A549 (cell line): ENCODE results near the gene PLEKHA7. TPM values are rescaled to one million over a fixed set of nuclear protein-coding genes. Genes with fewer than 3 reads are reported as not detected.

Source experiments
- ATAC-seq, 2 experiments: fragments of 200-7000 bp in 1 of 2; fragments of >200 bp in 1 of 2; cut with Nextera tagmentation in 1 of 2; cut with Tn5 transposase in 1 of 2; 3 replicates each; pipeline versions ENCODE4 v1.8.0 to v1.9.1; 2018 to 2020; ENCODE audit warnings: mild to moderate bottlenecking in 1 of 2, moderate library complexity in 1 of 2
- CTCF ChIA-PET: fragments of 300-600 bp; sonication (Branson Sonifier 250); formaldehyde crosslinking; extraction: SDS; loops from one replicate; lab custom pipeline; 2021; ENCODE audit warnings: antibody characterized with exemption, inconsistent platforms; lab: Yijun Ruan, JAX
- POLR2A ChIA-PET: fragments of 350-600 bp; formaldehyde crosslinking; extraction: SDS; loops from one replicate; lab custom pipeline; 2021; ENCODE audit warnings: antibody characterized with exemption, inconsistent platforms; lab: Yijun Ruan, JAX
- DNase-seq, 2 experiments: peaks; one replicate each; pipeline versions ENCODE4 v3.0.0 to v3.0.0-alpha.2; 2011 to 2016; ENCODE audit warnings: low read depth in 1 of 2, low spot score in 1 of 2
- FAIRE-seq: peaks from 2 replicates; lab custom pipeline; 2011; peaks lifted over from hg19 to GRCh38; lab: Jason Lieb, UNC
- H3K27ac ChIP-seq, 2 experiments: fragments of >200 bp; sonication (Bioruptor Twin); formaldehyde crosslinking; 3 replicates each; pipeline ENCODE4 v1.5.1; 2016 to 2017
- H3K4me1 ChIP-seq: fragments of >200 bp; sonication (Bioruptor Twin); formaldehyde crosslinking; 3 replicates; pipeline ENCODE4 v1.6.1; 2016
- H3K4me2 ChIP-seq: fragments of >200 bp; sonication (Bioruptor Twin); formaldehyde crosslinking; 3 replicates; pipeline ENCODE4 v1.6.1; 2016
- H3K4me3 ChIP-seq: fragments of >200 bp; sonication (Bioruptor Twin); formaldehyde crosslinking; 3 replicates; pipeline ENCODE4 v1.5.1; 2016
- H3K9me3 ChIP-seq: fragments of >200 bp; sonication (Bioruptor Twin); formaldehyde crosslinking; 3 replicates; pipeline ENCODE4 v1.6.1; 2016
- CBX8 ChIP-seq: fragments of 200-600 bp; sonication (generic); IDR thresholded peaks from 2 replicates; pipeline ENCODE4 v1.6.1; 2016
- EHMT2 ChIP-seq: fragments of 200-600 bp; sonication (generic); IDR thresholded peaks from 2 replicates; pipeline ENCODE4 v1.6.1; 2016; ENCODE audit warnings: antibody characterized with exemption, low read depth, mild to moderate bottlenecking, moderate library complexity
- HDAC2 ChIP-seq: fragments of 200-600 bp; sonication (generic); IDR thresholded peaks from 2 replicates; pipeline ENCODE4 v1.6.1; 2016
- HEYL ChIP-seq: fragments of 250-450 bp; sonication (Bioruptor Pico); IDR thresholded peaks from 2 replicates; pipeline ENCODE4 v1.8.0; 2021; ENCODE audit warnings: mild to moderate bottlenecking, moderate library complexity
- HOXA7 ChIP-seq: fragments of 250-450 bp; sonication (Bioruptor Pico); IDR thresholded peaks from 2 replicates; pipeline ENCODE4 v1.5.0; 2020; ENCODE audit warnings: mild to moderate bottlenecking, moderate library complexity
- HOXB13 ChIP-seq: fragments of 250-450 bp; sonication (Bioruptor Pico); IDR thresholded peaks from 2 replicates; pipeline ENCODE4 v1.5.0; 2020; ENCODE audit warnings: low read depth, mild to moderate bottlenecking, moderate library complexity
- KDM1A ChIP-seq: fragments of 200-600 bp; sonication (generic); IDR thresholded peaks from 2 replicates; pipeline ENCODE4 v1.6.1; 2016; ENCODE audit warnings: low read depth, mild to moderate bottlenecking
- NFE2L2 ChIP-seq: fragments of 150-350 bp; conservative IDR thresholded peaks from 2 replicates; pipeline ENCODE4 v1.6.1; 2014; ENCODE audit warnings: low read length
- NR3C1 ChIP-seq: fragments of >200 bp; sonication (Bioruptor Twin); formaldehyde crosslinking; IDR thresholded peaks from 3 replicates; pipeline ENCODE4 v1.6.1; 2017
- PHF8 ChIP-seq: fragments of 200-600 bp; sonication (generic); IDR thresholded peaks from 2 replicates; pipeline ENCODE4 v1.6.1; 2016; ENCODE audit warnings: low read depth, mild to moderate bottlenecking, antibody characterized with exemption, moderate library complexity, borderline replicate concordance
- RAD21 ChIP-seq, 2 experiments: fragments of >200 bp in 1 of 2; sonication (Bioruptor Twin) in 1 of 2; formaldehyde crosslinking in 1 of 2; IDR thresholded peaks in 1 of 2; conservative IDR thresholded peaks in 1 of 2; 2 replicates in 1 of 2; 3 replicates in 1 of 2; pipeline ENCODE4 v1.6.1; 2012 to 2018; ENCODE audit warnings: inconsistent platforms in 1 of 2
- REST ChIP-seq: fragments of 200-600 bp; sonication (generic); IDR thresholded peaks from 2 replicates; pipeline ENCODE4 v1.6.1; 2016; ENCODE audit warnings: antibody characterized with exemption, mild to moderate bottlenecking, moderate library complexity
- SMC3 ChIP-seq: fragments of >200 bp; sonication (Bioruptor Twin); formaldehyde crosslinking; IDR thresholded peaks from 3 replicates; pipeline ENCODE4 v1.6.1; 2018; ENCODE audit warnings: inconsistent platforms
- TFCP2L1 ChIP-seq: fragments of 250-450 bp; sonication (Bioruptor Pico); IDR thresholded peaks from 2 replicates; pipeline ENCODE4 v1.5.0; 2021; ENCODE audit warnings: mild to moderate bottlenecking
- TP53 ChIP-seq: fragments of 250-450 bp; sonication (Bioruptor Pico); IDR thresholded peaks from 2 replicates; pipeline ENCODE4 v1.5.0; 2021; ENCODE audit warnings: mild to moderate bottlenecking, moderate library complexity
- ZC3H11A ChIP-seq: fragments of 450-650 bp; IDR thresholded peaks from 2 replicates; pipeline ENCODE4 v1.6.1; 2014; ENCODE audit warnings: antibody characterized with exemption, mild to moderate bottlenecking
- whole genome bisulfite sequencing: methylation state at CpG from one replicate; pipeline ENCODE4 v1.1.6; 2017; ENCODE audit errors: missing lambda C conversion rate; 5-methylcytosine and 5-hydroxymethylcytosine counted together
- polyA plus RNA-seq, 4 experiments: library from polyadenylated mRNA; depleted of rRNA in 3 of 4; stranded (reverse); fragments of >200 nt; fragmentation: RNase III in 1 of 4; extraction: RNeasy Plus Mini Kit Qiagen cat#74134 plus additional on column Dnase treatment in 1 of 4; gene quantifications; 2 replicates in 3 of 4; 3 replicates in 1 of 4; pipeline ENCODE4 v1.2.3, GENCODE V29; 2011 to 2017
- TF ChIP-seq, protein P1 (sequence below): fragments of >200 bp; sonication (Bioruptor Twin); formaldehyde crosslinking; IDR thresholded peaks from 3 replicates; pipeline ENCODE4 v1.6.1; 2016
- TF ChIP-seq, protein P2 (sequence below): fragments of 250-450 bp; sonication (Bioruptor Pico); IDR thresholded peaks from 2 replicates; pipeline ENCODE4 v1.5.0; 2021; ENCODE audit warnings: mild to moderate bottlenecking, moderate library complexity, borderline replicate concordance
- TF ChIP-seq, protein P3 (sequence below): fragments of 150-350 bp; IDR thresholded peaks from 2 replicates; pipeline ENCODE4 v1.6.1; 2014; ENCODE audit warnings: low read depth, mild to moderate bottlenecking, low read length

The PLEKHA7 gene
- polyA plus RNA-seq, 2 of the 4 experiments (the other 2 are of a cell fraction): 8.7 to 13.8 TPM

DNA sequence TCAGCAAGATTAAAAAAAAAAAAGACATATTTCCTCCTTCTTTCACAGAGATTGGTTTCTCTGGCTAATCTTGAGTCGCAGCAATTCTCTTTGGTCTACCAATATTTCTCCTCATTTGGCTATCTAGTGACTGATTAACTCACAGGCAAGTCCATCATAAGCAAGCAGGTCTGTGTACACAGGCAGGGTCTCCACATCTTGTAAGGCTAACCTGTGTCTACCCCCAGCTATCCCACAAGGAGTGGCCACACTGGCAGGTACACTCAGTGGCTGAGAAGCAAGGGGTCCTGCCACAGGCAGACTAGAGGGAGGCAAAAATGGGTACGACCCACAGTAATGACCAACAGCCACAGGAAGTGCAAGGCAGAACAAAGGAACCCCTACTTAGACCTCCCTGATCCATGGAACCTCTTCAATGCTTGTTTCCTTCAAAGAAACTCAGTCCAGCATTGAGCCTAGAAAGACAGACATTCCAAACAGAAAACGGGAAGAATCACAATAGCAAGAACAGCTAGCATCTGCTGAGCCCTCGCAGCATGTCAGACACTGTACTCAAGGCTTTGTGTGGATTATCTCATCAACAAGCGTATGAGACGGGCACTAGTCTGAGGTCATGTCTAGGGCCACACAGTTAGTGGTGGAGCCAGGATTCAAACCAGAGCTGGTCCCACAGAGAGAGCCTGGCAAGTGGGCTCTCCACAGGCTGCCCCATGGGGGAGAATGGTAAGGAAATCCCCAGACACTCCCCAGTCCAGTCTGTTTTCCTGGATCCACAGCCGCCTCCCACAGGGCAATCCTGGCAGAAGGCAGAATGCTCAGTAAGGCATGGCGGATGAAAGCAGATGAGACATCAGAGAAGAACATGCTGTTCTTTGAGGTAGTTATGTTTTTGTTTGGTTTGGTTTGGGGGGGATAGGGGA, 34.3 kb downstream of the PLEKHA7 start:
- H3K9me3 ChIP-seq: no peaks in the 10 kb centered on the region
- ChIA-PET POLR2A (no interaction called here), CTCF (interaction anchor here (1.2 kb wide), 1 partner anchor 83 kb away, joined by 3 read pairs; no protein-coding TSS in a partner anchor)
- FAIRE-seq: no peak
- no peak for ATAC-seq
- TF ChIP-seq HEYL (CRISPR knock-in tag): no peak
- TF ChIP-seq HOXA7 (CRISPR knock-in tag): no peak
- TF ChIP-seq TFCP2L1 (CRISPR knock-in tag): no peak
- TF ChIP-seq HDAC2: no peak
- TF ChIP-seq, protein P1, sequence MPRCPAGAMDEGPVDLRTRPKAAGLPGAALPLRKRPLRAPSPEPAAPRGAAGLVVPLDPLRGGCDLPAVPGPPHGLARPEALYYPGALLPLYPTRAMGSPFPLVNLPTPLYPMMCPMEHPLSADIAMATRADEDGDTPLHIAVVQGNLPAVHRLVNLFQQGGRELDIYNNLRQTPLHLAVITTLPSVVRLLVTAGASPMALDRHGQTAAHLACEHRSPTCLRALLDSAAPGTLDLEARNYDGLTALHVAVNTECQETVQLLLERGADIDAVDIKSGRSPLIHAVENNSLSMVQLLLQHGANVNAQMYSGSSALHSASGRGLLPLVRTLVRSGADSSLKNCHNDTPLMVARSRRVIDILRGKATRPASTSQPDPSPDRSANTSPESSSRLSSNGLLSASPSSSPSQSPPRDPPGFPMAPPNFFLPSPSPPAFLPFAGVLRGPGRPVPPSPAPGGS: no peak
- TF ChIP-seq NR3C1: no peak
- WGBS: 90% methylated on average over 8 of the region's 8 CpGs
- H3K4me1 ChIP-seq: peaks cover 9% of the 10 kb centered on the region; the same call in 1 of the 3 replicates
- no peak overlapping the region; a peak in 1 of 6 replicates for H3K27ac ChIP-seq
- no peak for DNase-seq
- H3K4me2 ChIP-seq: no peak overlapping the region
- no peak overlapping the region for H3K4me3 ChIP-seq

DNA sequence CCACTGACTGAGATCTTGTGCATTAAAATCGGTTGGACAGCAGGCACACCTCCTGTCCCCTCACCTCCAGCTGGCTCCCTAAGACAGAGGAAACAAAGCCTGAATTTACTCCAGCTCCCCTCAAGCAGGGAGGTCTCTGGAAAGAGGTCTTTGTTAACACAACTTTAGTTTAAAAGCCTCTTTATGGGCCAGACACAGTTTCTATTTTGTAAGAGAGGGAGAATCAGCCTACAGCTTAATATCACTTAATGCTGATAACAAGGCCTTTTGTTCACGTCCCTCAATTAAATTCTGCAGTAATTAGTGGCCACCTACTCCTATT, 36.3 kb downstream of the PLEKHA7 start:
- Histone ChIP-seq H3K4me2 (no peak overlapping the region), H3K4me3 (no peak overlapping the region), H3K4me1 (peaks cover 9% of the 10 kb centered on the region; the same call in 1 of the 3 replicates), H3K27ac (no peak overlapping the region), H3K9me3 (no peaks in the 10 kb centered on the region)
- no peak for DNase-seq
- no peak for FAIRE-seq
- ChIA-PET POLR2A (no interaction called here), CTCF (no interaction called here)
- WGBS: 61% methylated on average over 2 of the region's 2 CpGs
- ATAC-seq: no peak
- TF ChIP-seq, protein P2, sequence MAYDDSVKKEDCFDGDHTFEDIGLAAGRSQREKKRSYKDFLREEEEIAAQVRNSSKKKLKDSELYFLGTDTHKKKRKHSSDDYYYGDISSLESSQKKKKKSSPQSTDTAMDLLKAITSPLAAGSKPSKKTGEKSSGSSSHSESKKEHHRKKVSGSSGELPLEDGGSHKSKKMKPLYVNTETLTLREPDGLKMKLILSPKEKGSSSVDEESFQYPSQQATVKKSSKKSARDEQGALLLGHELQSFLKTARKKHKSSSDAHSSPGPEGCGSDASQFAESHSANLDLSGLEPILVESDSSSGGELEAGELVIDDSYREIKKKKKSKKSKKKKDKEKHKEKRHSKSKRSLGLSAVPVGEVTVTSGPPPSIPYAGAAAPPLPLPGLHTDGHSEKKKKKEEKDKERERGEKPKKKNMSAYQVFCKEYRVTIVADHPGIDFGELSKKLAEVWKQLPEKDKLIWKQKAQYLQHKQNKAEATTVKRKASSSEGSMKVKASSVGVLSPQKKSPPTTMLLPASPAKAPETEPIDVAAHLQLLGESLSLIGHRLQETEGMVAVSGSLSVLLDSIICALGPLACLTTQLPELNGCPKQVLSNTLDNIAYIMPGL (CRISPR knock-in tag): no peak
- no peak for TF ChIP-seq HOXB13 (CRISPR knock-in tag)

GRCh38 chr11:16977136-16977993, 36.8 kb downstream of the PLEKHA7 start:
- Histone ChIP-seq H3K27ac (no peak overlapping the region), H3K9me3 (no peaks in the 10 kb centered on the region), H3K4me2 (no peak overlapping the region), H3K4me1 (peaks cover 9% of the 10 kb centered on the region; the same call in 1 of the 3 replicates), H3K4me3 (no peak overlapping the region)
- no peak for DNase-seq
- ChIA-PET POLR2A (no interaction called here), CTCF (interaction anchor here (1.5 kb wide), 1 partner anchor 38 kb away, joined by 3 read pairs; no protein-coding TSS in a partner anchor)
- FAIRE-seq: no peak
- no peak for TF ChIP-seq EHMT2
- 86% methylated on average over 7 of the region's 7 CpGs for WGBS
- no peak for ATAC-seq

DNA sequence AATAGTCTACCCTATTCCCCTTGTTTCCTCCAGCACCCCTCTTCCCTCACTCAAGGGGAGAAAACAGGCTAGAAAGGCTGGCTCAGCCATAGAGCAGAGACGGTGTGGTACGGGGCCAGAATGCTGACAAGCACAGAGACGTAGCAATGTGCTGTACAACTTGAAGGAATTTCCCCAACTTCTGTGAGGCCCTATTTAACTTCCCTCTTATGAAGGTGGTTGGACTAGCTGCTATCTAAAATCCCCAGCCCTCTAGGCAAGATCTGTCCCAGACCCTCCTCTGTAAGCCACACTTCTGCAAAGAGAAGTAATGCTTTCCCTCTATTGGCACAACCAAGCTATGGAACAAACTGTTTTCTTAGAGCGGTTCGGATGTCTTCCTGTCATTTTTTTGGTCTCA, 37.8 kb downstream of the PLEKHA7 start:
- WGBS: 94% methylated on average over 5 of the region's 5 CpGs
- H3K4me2 ChIP-seq: no peak overlapping the region
- H3K27ac ChIP-seq: no peak overlapping the region
- no peak overlapping the region for H3K4me3 ChIP-seq
- DNase-seq (no peak), ATAC-seq (no peak), FAIRE-seq (no peak)
- CTCF ChIA-PET: interaction anchor here (1.1 to 1.5 kb wide), 4 partner anchors 8 to 87 kb away, joined by 3 read pairs; no protein-coding TSS in a partner anchor
- 0 out of 3 replicates have a peak, but pooled peaks cover 2% of the 10 kb centered on the region for H3K4me1 ChIP-seq
- POLR2A ChIA-PET: no interaction called here
- H3K9me3 ChIP-seq: no peaks in the 10 kb centered on the region
- TF ChIP-seq NFE2L2: no peak
- TF ChIP-seq, protein P3, sequence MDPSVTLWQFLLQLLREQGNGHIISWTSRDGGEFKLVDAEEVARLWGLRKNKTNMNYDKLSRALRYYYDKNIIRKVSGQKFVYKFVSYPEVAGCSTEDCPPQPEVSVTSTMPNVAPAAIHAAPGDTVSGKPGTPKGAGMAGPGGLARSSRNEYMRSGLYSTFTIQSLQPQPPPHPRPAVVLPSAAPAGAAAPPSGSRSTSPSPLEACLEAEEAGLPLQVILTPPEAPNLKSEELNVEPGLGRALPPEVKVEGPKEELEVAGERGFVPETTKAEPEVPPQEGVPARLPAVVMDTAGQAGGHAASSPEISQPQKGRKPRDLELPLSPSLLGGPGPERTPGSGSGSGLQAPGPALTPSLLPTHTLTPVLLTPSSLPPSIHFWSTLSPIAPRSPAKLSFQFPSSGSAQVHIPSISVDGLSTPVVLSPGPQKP: no peak
- no peak for TF ChIP-seq TP53 (CRISPR knock-in tag)
- TF ChIP-seq ZC3H11A: no peak
- TF ChIP-seq SMC3: no peak
- TF ChIP-seq RAD21 (conservative IDR thresholded peaks at IDR 0.05 in 1 of 2, IDR thresholded peaks at IDR 0.05 in 1 of 2): no peak
- no peak for TF ChIP-seq CBX8
- TF ChIP-seq REST: no peak
- TF ChIP-seq KDM1A: no peak
- TF ChIP-seq PHF8: no peak
